Effector CD4-positive, alpha-beta T cell (primary cell): ENCODE data around the gene RCAN1.
"Not testable (repeated sequence)": the region's sequence is repeated elsewhere in the genome, so short reads cannot be mapped to it uniquely, and the experiment has no call there.

Experiments used
- DNase-seq: peaks from one replicate; pipeline ENCODE4 v3.0.0-alpha.2; 2020

Gene RCAN1

DNA sequence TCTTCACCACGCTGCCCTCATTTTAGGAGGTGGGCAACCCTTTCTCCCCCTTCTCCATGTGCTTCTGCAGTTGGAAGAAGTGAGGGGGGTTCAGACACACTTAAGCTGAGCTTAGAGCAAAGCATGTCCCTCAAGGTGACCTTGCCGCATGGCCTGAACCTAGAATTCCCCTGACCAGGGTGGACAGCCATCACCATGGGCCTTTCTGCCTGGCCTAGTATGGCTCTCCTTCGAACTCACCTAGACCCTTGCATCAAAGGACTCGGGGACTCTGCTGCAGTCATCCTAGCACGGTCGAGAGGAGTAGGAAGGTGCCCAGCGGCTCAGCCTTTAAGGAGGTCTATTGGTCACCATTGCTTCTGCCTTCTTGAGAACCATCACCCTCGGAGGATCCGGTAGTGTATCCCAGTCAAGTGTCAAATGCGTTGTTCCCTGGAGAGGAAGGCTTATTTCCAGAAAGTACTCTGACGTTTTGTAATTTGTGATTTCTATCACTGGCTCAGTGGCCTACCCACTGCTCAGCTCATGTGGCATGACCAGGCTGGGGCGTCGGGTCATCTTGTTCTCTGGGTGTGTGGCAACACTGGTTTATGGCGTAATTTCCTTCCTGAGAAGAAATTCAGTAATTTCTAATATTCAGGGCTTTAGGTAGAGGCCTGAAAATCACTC is 103.0 kb downstream of the RCAN1 start, which contains the start of gene KCNE1:
TSS of gene KCNE1 (minus strand) at position 424 of the 669 bp plus-strand sequence. CDS start 62,576 bp downstream, outside the sequence.
- DNase-seq = no peak

DNA sequence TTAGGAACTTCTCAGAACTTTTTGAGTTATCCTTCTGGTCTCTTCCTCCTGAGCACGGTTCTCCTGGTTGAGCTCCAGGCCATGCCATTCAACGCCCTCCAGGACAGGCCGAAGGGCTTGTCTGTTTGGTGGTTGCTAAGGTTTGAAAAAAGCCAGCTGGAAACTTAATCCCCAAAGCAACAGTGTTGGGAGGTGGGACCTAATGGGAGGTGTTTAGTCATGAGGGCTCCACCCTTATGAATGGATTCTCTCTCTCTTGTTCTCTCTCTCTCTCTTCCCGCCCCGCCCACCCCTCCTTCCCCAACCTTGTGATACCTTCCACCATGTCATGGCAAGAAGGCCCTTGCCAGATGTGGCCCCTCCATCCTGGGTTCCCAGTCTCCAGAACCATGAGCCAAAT is 103.7 kb downstream of the RCAN1 start:
- DNase-seq = no peak

DNA sequence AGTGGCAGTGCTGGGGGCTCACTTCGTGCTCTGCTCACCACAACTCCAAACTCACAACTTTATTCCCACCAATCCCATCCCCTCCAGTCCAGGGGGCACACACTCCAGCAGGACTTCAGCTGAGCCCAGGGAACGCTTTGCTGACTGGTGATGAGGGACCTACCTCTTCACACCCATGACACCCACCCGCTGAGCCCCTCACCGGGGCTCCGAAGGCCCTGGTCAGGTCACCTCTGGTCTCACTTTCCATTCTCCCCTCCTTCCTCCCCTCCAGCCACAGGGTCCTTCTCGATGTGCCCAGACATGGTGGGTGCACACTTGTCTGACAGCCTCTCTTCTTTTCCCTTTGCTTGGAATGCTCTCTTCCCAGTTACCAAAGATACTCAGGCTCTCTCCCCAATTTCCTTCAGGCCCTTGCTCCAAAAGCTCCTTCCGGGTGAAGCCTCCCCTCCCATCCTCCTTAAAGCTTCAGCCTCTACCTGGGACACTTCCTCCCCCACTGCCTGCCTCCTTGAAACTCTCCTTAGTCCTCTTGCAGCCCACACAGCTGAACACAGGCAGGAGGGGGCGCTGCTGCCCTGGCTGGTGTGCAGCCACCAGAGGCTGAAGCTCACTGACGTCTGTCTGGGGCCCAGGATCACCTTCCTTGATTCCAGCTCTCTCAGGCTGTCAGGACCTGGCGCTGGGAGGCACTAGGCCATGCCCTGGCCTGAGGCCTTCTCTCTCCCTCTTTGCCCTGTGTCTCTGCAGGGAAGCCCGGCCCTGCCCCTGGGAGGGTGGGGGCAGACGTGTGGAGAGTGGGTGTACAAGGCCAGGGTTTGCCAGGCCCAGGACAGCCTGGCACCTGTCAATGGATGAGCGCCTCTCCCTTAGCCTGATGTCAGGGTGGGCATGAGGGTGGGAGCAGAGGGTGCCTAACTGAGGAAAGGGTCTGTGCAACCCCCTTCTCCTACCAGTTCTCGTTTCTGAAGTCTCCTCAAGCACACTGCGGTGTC is 104.5 kb downstream of the RCAN1 start:
- no peak for DNase-seq

DNA sequence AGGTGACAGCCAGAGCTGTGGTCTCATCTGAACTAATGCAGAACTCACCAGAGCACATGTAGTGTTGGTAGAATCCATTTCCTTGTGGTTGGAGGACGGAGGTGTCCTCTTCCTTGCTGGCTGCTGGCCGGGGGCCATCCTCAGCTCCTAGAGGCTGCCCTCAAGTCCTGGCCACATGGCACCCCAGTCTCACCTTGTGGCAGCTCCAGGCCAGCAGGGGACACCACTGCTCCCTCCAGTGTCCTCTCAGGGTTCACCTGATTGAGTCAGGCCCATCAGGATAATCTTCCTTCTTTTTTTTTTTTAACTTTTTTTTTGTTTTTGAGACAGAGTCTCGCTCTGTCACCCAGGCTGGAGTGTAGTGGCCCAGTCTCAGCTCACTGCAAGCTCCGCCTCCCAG is 105.8 kb downstream of the RCAN1 start:
- no peak for DNase-seq

DNA sequence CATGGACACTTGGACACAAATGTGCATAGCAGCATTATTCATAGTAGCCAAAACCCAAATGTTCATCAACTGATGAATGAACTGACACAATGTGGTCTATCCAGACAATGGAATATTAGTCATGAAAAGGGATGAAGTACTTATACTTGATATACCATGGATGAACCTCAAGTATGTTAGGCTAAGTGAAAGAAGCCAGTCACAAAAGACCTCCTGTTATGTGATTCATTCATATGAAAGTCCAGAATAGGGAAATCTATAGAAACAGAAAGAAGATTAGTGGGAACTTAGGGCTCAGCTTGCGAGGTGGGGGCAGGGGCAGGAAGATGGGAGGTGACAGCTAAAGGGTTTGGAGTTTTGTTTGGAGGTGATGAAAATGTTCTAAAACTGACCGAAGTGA is 110.3 kb downstream of the RCAN1 start:
- no peak for DNase-seq

DNA sequence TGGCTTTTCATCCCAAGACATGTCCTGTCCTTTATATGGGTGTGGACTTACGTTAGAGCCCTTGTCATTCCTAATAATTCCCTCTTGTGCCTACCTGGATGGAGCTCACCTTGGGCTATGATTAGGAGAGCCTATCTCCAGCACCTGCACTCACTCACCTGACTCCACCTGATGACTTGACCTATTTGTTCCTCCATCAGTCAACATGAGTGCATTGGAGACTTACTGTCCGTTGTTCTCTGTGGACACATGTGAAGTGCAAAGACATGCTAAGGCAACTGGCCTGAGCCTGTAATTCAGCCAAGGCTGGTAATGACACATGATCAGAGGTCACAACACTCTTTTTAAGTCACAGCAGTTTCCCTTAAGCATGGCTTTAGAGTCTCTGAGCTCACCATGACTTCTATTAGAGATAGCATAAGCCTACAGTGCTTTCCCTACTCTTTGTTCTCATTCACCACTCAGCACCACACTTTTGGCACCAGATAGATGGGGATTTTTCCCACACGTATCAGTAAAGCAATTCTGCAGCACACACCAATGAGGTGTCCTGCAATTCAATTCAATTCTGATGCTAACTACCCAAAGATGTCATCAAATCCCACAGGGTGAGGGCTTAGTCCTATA is 112.3 kb downstream of the RCAN1 start:
- DNase-seq = no peak

DNA sequence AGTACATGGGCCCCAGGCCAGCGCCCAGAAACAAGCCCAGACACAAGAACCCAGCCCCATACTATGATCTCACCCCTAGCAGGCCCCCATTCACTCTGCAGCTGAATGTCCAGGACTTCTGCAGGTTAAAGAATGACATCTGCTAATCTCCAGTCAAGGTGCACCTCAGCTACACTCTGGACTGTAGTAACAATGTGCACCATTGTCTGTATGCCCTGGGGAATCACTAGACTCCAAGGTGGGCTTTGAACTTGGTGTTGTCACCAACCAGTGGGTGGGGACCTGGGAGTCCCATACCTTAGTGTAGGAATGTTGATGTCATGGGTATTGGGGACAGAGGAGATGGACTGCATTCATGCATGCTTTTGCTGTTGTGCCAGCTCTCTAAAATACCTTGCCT is 113.2 kb downstream of the RCAN1 start:
- no peak for DNase-seq

DNA sequence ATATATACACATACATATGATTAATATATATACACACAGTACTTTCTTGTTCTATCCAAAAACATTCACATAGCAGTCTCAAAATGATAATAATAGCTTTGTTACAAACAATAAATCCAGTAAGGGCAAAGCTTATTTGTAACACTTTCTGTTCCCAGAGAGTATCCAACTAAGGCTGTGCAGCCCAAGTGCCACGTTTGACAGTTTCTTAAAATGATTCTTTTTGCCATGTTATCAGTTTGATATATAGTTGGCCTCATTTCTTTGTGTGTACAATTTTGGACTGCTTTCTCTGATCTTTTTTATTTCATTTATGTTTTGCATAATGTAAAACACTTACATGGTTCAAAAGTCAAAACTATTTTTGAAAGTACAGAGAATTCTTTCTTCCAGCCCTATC is 114.7 kb downstream of the RCAN1 start:
- no peak for DNase-seq

DNA sequence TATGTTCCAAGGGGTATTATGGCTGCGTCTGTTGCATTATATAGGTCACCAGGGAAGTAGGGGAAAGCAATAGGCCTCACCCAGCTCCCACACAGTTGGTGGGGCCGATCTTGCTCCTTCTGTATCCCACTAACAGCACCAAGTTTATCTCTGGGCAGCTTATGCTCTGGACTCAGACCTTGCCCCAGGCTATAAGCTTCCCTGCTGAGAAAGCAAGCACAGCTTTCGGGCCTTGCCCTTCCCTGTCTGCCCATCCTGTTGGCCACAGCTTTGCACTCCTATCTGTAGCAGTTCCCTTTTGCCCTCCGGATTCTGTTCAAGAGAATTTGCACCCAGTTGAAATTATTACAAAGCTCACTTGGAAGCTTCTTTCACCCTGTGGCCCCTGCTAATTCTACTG is 115.8 kb downstream of the RCAN1 start:
- DNase-seq = no peak

DNA sequence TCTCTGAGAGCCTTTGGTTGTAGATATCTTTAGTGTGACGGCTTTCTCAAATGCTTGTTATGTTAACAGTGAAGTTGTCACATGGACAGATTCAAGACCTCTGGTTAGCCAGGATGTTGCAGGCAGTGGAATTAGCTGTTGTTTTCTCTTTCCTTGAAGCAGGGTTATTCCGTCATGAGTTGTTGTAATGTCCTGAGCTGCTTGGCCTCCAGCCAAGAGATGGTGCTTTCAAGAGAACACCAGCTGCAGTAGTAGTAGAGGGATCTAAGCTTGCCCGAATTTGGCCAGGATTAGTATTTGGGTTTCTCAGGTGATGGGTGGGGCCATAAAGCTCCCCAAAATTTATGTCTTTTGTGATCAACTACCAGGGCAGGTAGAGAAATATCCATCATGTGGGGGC is 116.3 kb downstream of the RCAN1 start:
- no peak for DNase-seq

DNA sequence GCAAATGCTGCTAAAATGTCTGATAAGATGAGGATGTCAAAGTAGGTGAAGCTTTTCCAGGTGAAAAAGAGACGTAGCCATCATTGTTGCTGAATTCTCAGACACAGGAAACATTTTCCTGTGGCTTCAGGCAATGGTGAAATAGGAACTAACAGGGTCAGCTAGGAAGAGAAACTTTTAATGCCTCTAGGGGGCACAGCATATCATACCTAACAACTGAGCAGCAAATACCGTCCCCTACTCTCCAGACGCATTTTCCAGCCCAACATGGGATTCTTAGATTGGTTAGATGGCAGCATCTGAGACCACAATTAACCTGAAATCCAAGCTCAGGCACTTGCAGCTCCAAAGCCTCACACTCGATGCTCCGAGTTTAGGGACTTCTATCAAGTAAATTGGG is 131.1 kb downstream of the RCAN1 start:
- DNase-seq = not testable (repeated sequence)

DNA sequence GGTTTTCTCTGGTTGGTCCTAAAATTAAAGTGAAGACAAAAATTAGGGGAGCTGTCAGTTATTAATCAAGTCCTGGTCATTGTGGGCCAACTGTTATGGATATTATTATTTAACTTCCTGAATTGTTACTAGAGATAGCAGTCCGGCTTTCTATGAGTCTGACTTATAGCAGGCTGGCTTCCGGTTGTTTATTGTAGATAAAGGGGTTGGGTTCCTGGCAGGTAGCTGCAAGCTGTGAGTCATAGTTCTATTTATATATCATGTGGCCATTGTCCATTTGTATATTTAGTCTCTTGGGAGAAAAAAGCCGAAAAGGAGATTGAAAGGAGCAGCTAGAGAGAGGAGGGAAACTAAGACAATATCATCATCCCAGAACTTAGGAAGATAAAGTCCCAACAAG is 131.5 kb downstream of the RCAN1 start:
- not testable (repeated sequence) for DNase-seq

DNA sequence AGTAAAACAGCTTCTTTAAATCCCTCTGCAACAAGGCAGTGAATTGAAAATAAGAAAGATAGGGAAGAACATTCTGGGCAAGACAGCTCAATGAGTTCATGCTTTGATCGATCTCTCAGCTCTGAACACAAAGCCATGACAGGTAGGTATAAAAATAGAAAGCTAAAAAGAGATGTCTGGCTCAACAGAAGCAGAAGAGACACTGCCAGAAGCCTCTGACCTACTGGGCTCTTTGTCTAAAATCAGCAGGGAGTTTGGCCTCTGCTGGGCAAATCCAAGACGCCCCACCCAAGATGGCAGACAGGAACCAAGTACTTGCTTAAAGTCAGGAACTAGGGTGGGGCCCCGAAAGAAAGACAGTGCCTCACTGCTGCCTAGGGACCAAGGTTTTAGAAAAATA is 147.6 kb downstream of the RCAN1 start:
- not testable (repeated sequence) for DNase-seq
